HEK293 (cell line): Measurements from ENCODE around the gene CPNE8.

ENCODE experiments used
- BCL11B ChIP-seq: fragments of 450-650 bp; formaldehyde crosslinking; IDR thresholded peaks from 2 replicates; pipeline ENCODE4 v1.5.1; 2016; ENCODE audit warnings: low read depth, missing biosample characterization, missing genetic modification characterization
- FEZF1 ChIP-seq: fragments of 450-650 bp; formaldehyde crosslinking; IDR thresholded peaks from 2 replicates; pipeline ENCODE4 v1.5.1; 2016; ENCODE audit warnings: missing biosample characterization, missing genetic modification characterization
- GFI1B ChIP-seq: fragments of 450-650 bp; formaldehyde crosslinking; IDR thresholded peaks from 2 replicates; pipeline ENCODE4 v1.5.1; 2016; ENCODE audit warnings: missing biosample characterization, missing genetic modification characterization
- IKZF3 ChIP-seq: fragments of 450-650 bp; IDR thresholded peaks from 2 replicates; pipeline ENCODE4 v1.5.0; 2018; ENCODE audit warnings: missing biosample characterization, mild to moderate bottlenecking, missing genetic modification characterization, moderate library complexity
- PRDM4 ChIP-seq: fragments of 450-650 bp; formaldehyde crosslinking; IDR thresholded peaks from 2 replicates; pipeline ENCODE4 v1.5.1; 2017; ENCODE audit warnings: missing biosample characterization, missing genetic modification characterization
- SCRT1 ChIP-seq: fragments of 450-650 bp; formaldehyde crosslinking; IDR thresholded peaks from 2 replicates; pipeline ENCODE4 v1.5.1; 2016; ENCODE audit warnings: missing biosample characterization, missing genetic modification characterization, borderline replicate concordance
- SP7 ChIP-seq: fragments of 450-650 bp; formaldehyde crosslinking; IDR thresholded peaks from 2 replicates; pipeline ENCODE4 v1.5.1; 2016; ENCODE audit warnings: missing biosample characterization, missing genetic modification characterization
- ZBTB1 ChIP-seq: fragments of 450-650 bp; formaldehyde crosslinking; IDR thresholded peaks from 2 replicates; pipeline ENCODE4 v1.5.1; 2016; ENCODE audit warnings: missing biosample characterization, missing genetic modification characterization
- ZBTB10 ChIP-seq: fragments of 450-650 bp; formaldehyde crosslinking; IDR thresholded peaks from 2 replicates; pipeline ENCODE4 v1.5.1; 2016; ENCODE audit warnings: missing biosample characterization, missing genetic modification characterization
- ZBTB17 ChIP-seq: fragments of 450-650 bp; formaldehyde crosslinking; IDR thresholded peaks from 2 replicates; pipeline ENCODE4 v1.5.1; 2016; ENCODE audit warnings: missing biosample characterization, missing genetic modification characterization
- ZBTB21 ChIP-seq: fragments of 450-650 bp; formaldehyde crosslinking; IDR thresholded peaks from 2 replicates; pipeline ENCODE4 v1.5.1; 2017; ENCODE audit warnings: missing biosample characterization, missing genetic modification characterization
- ZNF146 ChIP-seq: fragments of 450-650 bp; formaldehyde crosslinking; IDR thresholded peaks from 2 replicates; pipeline ENCODE4 v1.5.1; 2016; ENCODE audit warnings: missing biosample characterization, missing genetic modification characterization
- ZNF221 ChIP-seq: fragments of 450-650 bp; formaldehyde crosslinking; IDR thresholded peaks from 2 replicates; pipeline ENCODE4 v1.5.1; 2017; ENCODE audit warnings: missing biosample characterization, missing genetic modification characterization, borderline replicate concordance
- ZNF223 ChIP-seq: fragments of 450-650 bp; formaldehyde crosslinking; IDR thresholded peaks from 2 replicates; pipeline ENCODE4 v1.5.1; 2016; ENCODE audit warnings: missing biosample characterization, missing genetic modification characterization
- ZNF366 ChIP-seq: fragments of 450-650 bp; formaldehyde crosslinking; conservative IDR thresholded peaks from 2 replicates; pipeline ENCODE4 v1.5.1; 2016; ENCODE audit warnings: missing biosample characterization, missing genetic modification characterization
- ZNF391 ChIP-seq: fragments of 450-650 bp; formaldehyde crosslinking; IDR thresholded peaks from 2 replicates; pipeline ENCODE4 v1.5.1; 2016; ENCODE audit warnings: low read depth, missing biosample characterization, missing genetic modification characterization, borderline replicate concordance
- ZNF433 ChIP-seq: fragments of 450-650 bp; formaldehyde crosslinking; IDR thresholded peaks from 2 replicates; pipeline ENCODE4 v1.5.1; 2016; ENCODE audit warnings: missing biosample characterization, missing genetic modification characterization, low read depth
- ZNF530 ChIP-seq: fragments of 450-650 bp; formaldehyde crosslinking; IDR thresholded peaks from 2 replicates; pipeline ENCODE4 v1.5.1; 2016; ENCODE audit warnings: low read depth, missing biosample characterization, missing genetic modification characterization
- ZNF544 ChIP-seq: fragments of 450-650 bp; formaldehyde crosslinking; IDR thresholded peaks from 2 replicates; pipeline ENCODE4 v1.5.0; 2017; ENCODE audit warnings: missing biosample characterization, missing genetic modification characterization
- ZNF768 ChIP-seq: fragments of 450-650 bp; formaldehyde crosslinking; IDR thresholded peaks from 2 replicates; pipeline ENCODE4 v1.5.1; 2018; ENCODE audit warnings: missing biosample characterization, mild to moderate bottlenecking, missing genetic modification characterization
- ZNF830 ChIP-seq: fragments of 450-650 bp; IDR thresholded peaks from 2 replicates; pipeline ENCODE4 v1.5.0; 2018; ENCODE audit warnings: missing biosample characterization, missing genetic modification characterization, low read depth, mild to moderate bottlenecking, moderate library complexity
- ZSCAN30 ChIP-seq: fragments of 450-650 bp; IDR thresholded peaks from 2 replicates; pipeline ENCODE4 v1.5.1; 2018; ENCODE audit warnings: missing biosample characterization, mild to moderate bottlenecking, missing genetic modification characterization, moderate library complexity
- ZSCAN4 ChIP-seq: fragments of 450-650 bp; formaldehyde crosslinking; IDR thresholded peaks from 2 replicates; pipeline ENCODE4 v1.5.1; 2017; ENCODE audit warnings: missing biosample characterization, missing genetic modification characterization
- TF ChIP-seq, protein P1 (sequence below): fragments of 450-650 bp; formaldehyde crosslinking; IDR thresholded peaks from 2 replicates; pipeline ENCODE4 v1.5.1; 2016; ENCODE audit warnings: missing biosample characterization, missing genetic modification characterization, borderline replicate concordance
- TF ChIP-seq, protein P2 (sequence below): fragments of 450-650 bp; formaldehyde crosslinking; IDR thresholded peaks from 2 replicates; pipeline ENCODE4 v1.5.1; 2016; ENCODE audit warnings: missing biosample characterization, missing genetic modification characterization
- TF ChIP-seq, protein P3 (sequence below): fragments of 450-650 bp; formaldehyde crosslinking; IDR thresholded peaks from 2 replicates; pipeline ENCODE4 v1.5.1; 2016; ENCODE audit warnings: missing biosample characterization, missing genetic modification characterization

CPNE8 gene

DNA sequence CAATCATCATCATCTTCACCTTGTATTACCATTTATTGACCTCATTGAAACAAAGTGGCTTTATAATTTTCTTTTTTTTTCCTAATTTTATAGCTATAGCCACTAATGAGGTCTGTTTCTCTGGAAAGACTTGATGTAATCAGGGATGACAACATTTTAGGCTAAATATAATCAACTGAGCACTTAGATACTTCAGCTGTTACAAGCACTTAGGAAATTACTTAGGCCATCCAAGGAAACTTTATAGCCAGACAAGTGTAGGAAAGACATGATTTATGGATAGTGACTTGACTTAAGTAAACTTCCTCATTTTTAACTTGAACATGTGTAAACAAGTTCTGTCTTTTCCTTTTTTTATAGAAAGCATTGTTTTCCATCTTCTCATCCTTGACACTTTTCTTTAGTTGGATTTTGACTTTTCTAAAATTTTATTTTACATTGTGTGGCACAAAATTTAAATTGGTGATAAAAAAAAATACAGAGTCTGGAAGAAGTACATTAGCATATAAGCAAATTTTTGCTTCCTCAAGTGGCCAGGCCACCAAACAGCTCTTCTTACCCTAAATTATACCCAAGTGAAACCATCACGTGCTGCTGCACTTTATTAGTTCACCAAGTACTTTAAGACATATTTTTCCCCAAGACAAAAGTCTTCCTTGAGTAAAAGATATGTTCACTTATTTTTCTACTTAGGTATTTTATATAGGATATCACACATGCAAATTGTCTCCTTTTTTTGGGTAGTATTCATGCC lies 15.1 kb downstream of the CPNE8 start (continued):
- TF ChIP-seq ZNF146 (tag by site-specific recombination) (no peak), PRDM4 (tag by site-specific recombination) (peak; percentile 80), GFI1B (tag by site-specific recombination) (no peak), ZSCAN4 (tag by site-specific recombination) (no peak), ZSCAN30 (tag by site-specific recombination) (peak; percentile 48; the same call in 1 of the 2 replicates), ZBTB1 (tag by site-specific recombination) (peak; percentile 65; the same call in 1 of the 2 replicates), SP7 (tag by site-specific recombination) (peak; percentile 92), ZNF391 (tag by site-specific recombination) (peak; percentile 46; the same call in 1 of the 2 replicates), ZNF768 (tag by site-specific recombination) (no peak), SCRT1 (tag by site-specific recombination) (peak; percentile 46; the same call in 1 of the 2 replicates), ZBTB21 (tag by site-specific recombination) (no peak), ZNF530 (tag by site-specific recombination) (no peak), ZNF223 (no peak), BCL11B (peak; percentile 67; the same call in 1 of the 2 replicates), ZNF544 (no peak), ZNF433 (no peak), ZNF830 (no peak), ZNF366 (tag by site-specific recombination) (peak; percentile 94), ZNF221 (tag by site-specific recombination) (no peak), IKZF3 (tag by site-specific recombination) (peak; percentile 49; the same call in 1 of the 2 replicates), FEZF1 (peak; percentile 93), ZBTB10 (tag by site-specific recombination) (no peak), ZBTB17 (tag by site-specific recombination) (peak; percentile 61)
- TF ChIP-seq, protein P1, sequence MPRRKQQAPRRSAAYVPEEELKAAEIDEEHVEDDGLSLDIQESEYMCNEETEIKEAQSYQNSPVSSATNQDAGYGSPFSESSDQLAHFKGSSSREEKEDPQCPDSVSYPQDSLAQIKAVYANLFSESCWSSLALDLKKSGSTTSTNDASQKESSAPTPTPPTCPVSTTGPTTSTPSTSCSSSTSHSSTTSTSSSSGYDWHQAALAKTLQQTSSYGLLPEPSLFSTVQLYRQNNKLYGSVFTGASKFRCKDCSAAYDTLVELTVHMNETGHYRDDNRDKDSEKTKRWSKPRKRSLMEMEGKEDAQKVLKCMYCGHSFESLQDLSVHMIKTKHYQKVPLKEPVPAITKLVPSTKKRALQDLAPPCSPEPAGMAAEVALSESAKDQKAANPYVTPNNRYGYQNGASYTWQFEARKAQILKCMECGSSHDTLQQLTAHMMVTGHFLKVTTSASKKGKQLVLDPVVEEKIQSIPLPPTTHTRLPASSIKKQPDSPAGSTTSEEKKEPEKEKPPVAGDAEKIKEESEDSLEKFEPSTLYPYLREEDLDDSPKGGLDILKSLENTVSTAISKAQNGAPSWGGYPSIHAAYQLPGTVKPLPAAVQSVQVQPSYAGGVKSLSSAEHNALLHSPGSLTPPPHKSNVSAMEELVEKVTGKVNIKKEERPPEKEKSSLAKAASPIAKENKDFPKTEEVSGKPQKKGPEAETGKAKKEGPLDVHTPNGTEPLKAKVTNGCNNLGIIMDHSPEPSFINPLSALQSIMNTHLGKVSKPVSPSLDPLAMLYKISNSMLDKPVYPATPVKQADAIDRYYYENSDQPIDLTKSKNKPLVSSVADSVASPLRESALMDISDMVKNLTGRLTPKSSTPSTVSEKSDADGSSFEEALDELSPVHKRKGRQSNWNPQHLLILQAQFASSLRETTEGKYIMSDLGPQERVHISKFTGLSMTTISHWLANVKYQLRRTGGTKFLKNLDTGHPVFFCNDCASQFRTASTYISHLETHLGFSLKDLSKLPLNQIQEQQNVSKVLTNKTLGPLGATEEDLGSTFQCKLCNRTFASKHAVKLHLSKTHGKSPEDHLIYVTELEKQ (tag by site-specific recombination) = peak; percentile 97
- TF ChIP-seq, protein P2, sequence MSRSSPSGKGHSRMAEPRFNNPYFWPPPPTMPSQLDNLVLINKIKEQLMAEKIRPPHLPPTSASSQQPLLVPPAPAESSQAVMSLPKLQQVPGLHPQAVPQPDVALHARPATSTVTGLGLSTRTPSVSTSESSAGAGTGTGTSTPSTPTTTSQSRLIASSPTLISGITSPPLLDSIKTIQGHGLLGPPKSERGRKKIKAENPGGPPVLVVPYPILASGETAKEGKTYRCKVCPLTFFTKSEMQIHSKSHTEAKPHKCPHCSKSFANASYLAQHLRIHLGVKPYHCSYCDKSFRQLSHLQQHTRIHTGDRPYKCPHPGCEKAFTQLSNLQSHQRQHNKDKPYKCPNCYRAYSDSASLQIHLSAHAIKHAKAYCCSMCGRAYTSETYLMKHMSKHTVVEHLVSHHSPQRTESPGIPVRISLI (tag by site-specific recombination) = peak; percentile 99
- TF ChIP-seq, protein P3, sequence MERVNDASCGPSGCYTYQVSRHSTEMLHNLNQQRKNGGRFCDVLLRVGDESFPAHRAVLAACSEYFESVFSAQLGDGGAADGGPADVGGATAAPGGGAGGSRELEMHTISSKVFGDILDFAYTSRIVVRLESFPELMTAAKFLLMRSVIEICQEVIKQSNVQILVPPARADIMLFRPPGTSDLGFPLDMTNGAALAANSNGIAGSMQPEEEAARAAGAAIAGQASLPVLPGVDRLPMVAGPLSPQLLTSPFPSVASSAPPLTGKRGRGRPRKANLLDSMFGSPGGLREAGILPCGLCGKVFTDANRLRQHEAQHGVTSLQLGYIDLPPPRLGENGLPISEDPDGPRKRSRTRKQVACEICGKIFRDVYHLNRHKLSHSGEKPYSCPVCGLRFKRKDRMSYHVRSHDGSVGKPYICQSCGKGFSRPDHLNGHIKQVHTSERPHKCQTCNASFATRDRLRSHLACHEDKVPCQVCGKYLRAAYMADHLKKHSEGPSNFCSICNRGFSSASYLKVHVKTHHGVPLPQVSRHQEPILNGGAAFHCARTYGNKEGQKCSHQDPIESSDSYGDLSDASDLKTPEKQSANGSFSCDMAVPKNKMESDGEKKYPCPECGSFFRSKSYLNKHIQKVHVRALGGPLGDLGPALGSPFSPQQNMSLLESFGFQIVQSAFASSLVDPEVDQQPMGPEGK (tag by site-specific recombination) = no peak
